Colonic mucosa (tissue), 4 donors: Measurements from ENCODE around the gene KLK4. TPM values are rescaled to one million over a fixed set of nuclear protein-coding genes. Genes with fewer than 3 reads are reported as not detected.

Experiments
- DNase-seq: peaks from one replicate; pipeline ENCODE4 v3.0.0-alpha.2; 2020
- H3K27ac ChIP-seq: fragments of 200-600 bp; one replicate; pipeline ENCODE4 v1.8.0; 2021
- H3K27me3 ChIP-seq: fragments of 200-600 bp; one replicate; pipeline ENCODE4 v1.8.0; 2021
- H3K36me3 ChIP-seq: fragments of 200-600 bp; one replicate; pipeline ENCODE4 v1.8.0; 2021
- H3K4me1 ChIP-seq: fragments of 200-600 bp; one replicate; pipeline ENCODE4 v1.8.0; 2021; ENCODE audit warnings: mild to moderate bottlenecking
- H3K4me3 ChIP-seq: fragments of 200-600 bp; one replicate; pipeline ENCODE4 v1.8.0; 2021
- H3K9ac ChIP-seq, 2 donors: one replicate each; pipeline ENCODE4 v1.7.0; 2013; ENCODE audit warnings: control low read depth in 2 of 2, low read depth in 2 of 2, low read length in 2 of 2
- H3K9me3 ChIP-seq: fragments of 200-600 bp; one replicate; pipeline ENCODE4 v1.8.0; 2021
- intact Hi-C: fragments of 100-400 bp; cut with DNase I; formaldehyde crosslinking; loops from one replicate; pipeline ENCODE4 v1.14.1; 2022
- total RNA-seq, 2 donors: library from RNA; stranded (reverse); fragmentation: NEBNext Ultra II Directional in 1 of 2; extraction: Animal tissue kit (Norgen Biotek cat#: 25700) in 1 of 2; gene quantifications; one replicate each; pipeline ENCODE4 v1.2.1, GENCODE V29; 2021
- TF ChIP-seq, protein P1 (sequence below): fragments of 200-600 bp; IDR thresholded peaks from one replicate; pipeline ENCODE4 v1.8.0; 2022; ENCODE audit warnings: antibody characterized with exemption, mild to moderate bottlenecking
- donor health status: healthy.
- donor health status: DM: no; HTN: no; CAD: no.
- donor health status: DM: no; HTN: no; CAD: no.

KLK4 gene
- total RNA-seq, 2 donors from 2014 or later: 1.2 to 2.0 TPM

DNA sequence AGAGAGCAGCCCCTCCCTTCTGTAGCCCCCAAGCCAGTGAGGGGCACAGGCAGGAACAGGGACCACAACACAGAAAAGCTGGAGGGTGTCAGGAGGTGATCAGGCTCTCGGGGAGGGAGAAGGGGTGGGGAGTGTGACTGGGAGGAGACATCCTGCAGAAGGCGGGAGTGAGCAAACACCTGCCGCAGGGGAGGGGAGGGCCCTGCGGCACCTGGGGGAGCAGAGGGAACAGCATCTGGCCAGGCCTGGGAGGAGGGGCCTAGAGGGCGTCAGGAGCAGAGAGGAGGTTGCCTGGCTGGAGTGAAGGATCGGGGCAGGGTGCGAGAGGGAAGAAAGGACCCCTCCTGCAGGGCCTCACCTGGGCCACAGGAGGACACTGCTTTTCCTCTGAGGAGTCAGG, 52.3 kb downstream of the KLK4 start:
- H3K27ac ChIP-seq: no peak overlapping the region
- no peaks in the 10 kb centered on the region for H3K36me3 ChIP-seq
- intact Hi-C loops: no loop called here
- no peak overlapping the region for H3K4me3 ChIP-seq
- TF ChIP-seq, protein P1, sequence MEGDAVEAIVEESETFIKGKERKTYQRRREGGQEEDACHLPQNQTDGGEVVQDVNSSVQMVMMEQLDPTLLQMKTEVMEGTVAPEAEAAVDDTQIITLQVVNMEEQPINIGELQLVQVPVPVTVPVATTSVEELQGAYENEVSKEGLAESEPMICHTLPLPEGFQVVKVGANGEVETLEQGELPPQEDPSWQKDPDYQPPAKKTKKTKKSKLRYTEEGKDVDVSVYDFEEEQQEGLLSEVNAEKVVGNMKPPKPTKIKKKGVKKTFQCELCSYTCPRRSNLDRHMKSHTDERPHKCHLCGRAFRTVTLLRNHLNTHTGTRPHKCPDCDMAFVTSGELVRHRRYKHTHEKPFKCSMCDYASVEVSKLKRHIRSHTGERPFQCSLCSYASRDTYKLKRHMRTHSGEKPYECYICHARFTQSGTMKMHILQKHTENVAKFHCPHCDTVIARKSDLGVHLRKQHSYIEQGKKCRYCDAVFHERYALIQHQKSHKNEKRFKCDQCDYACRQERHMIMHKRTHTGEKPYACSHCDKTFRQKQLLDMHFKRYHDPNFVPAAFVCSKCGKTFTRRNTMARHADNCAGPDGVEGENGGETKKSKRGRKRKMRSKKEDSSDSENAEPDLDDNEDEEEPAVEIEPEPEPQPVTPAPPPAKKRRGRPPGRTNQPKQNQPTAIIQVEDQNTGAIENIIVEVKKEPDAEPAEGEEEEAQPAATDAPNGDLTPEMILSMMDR: no peak
- no peaks in the 10 kb centered on the region for H3K27me3 ChIP-seq
- H3K9me3 ChIP-seq: no peaks in the 10 kb centered on the region
- no peak overlapping the region for H3K9ac ChIP-seq
- DNase-seq: peak; percentile 71
- H3K4me1 ChIP-seq: no peaks in the 10 kb centered on the region

GRCh38 chr19:50857366-50857765, 53.8 kb downstream of the KLK4 start:
- TF ChIP-seq, protein P1: no peak
- Histone ChIP-seq H3K4me3 (no peak overlapping the region), H3K27me3 (no peaks in the 10 kb centered on the region), H3K9ac (no peak overlapping the region), H3K27ac (no peak overlapping the region), H3K4me1 (no peaks in the 10 kb centered on the region), H3K36me3 (no peaks in the 10 kb centered on the region), H3K9me3 (no peaks in the 10 kb centered on the region)
- no peak for DNase-seq
- intact Hi-C loops: no loop called here

Other genes with a start within 250 kb of the KLK4 start
- gene SHANK1, start 191.6 kb downstream of the KLK4 start, total RNA-seq: under 1 TPM; 0.22 to 0.29 TPM
- 1 to 10 TPM; 4.5 to 5.1 TPM for gene CLEC11A, start 188.0 kb downstream of the KLK4 start, total RNA-seq
- not detected for gene GPR32, start 140.9 kb downstream of the KLK4 start, total RNA-seq
- gene ACP4, start 121.0 kb downstream of the KLK4 start, total RNA-seq: not detected
- 100 to 1,000 TPM; 104 to 130 TPM for gene KLK1, start 87.6 kb downstream of the KLK4 start, total RNA-seq
- gene KLK15, start 77.8 kb downstream of the KLK4 start, total RNA-seq: 1 to 10 TPM; 2.9 to 3.6 TPM
- 1 to 10 TPM; 2.4 to 2.5 TPM for gene KLK3, start 56.5 kb downstream of the KLK4 start, total RNA-seq
- gene KLK2, start 38.0 kb downstream of the KLK4 start, total RNA-seq: not detected
- gene KLK5, start 41.6 kb upstream of the KLK4 start, total RNA-seq: not detected
- gene KLK6, start 58.2 kb upstream of the KLK4 start, total RNA-seq: not detected
- not detected for gene KLK7, start 72.5 kb upstream of the KLK4 start, total RNA-seq
- not detected for gene KLK8, start 90.2 kb upstream of the KLK4 start, total RNA-seq
- 1 to 10 TPM in 1 of 2 donors, under 1 TPM in 1; 0.40 to 1.1 TPM for gene KLK10, start 108.3 kb upstream of the KLK4 start, total RNA-seq
- under 1 TPM; 0.88 to 0.94 TPM for gene KLK11, start 115.2 kb upstream of the KLK4 start, total RNA-seq
- gene KLK12, start 123.6 kb upstream of the KLK4 start, total RNA-seq: 1 to 10 TPM in 1 of 2 donors, under 1 TPM in 1; 0.64 to 1.4 TPM
- not detected for gene KLK13, start 153.7 kb upstream of the KLK4 start, total RNA-seq
- gene KLK14, start 171.5 kb upstream of the KLK4 start, total RNA-seq: under 1 TPM in 1 of 2 donors, not detected in 1; 0.52 TPM
- gene CTU1, start 197.0 kb upstream of the KLK4 start, total RNA-seq: 10 to 100 TPM in 1 of 2 donors, 1 to 10 TPM in 1; 6.1 to 11.8 TPM
- gene SIGLEC9, start 213.5 kb upstream of the KLK4 start, total RNA-seq: 1 to 10 TPM in 1 of 2 donors, under 1 TPM in 1; 0.86 to 1.7 TPM
- gene SIGLEC7, start 230.9 kb upstream of the KLK4 start, total RNA-seq: 1 to 10 TPM in 1 of 2 donors, under 1 TPM in 1; 0.35 to 1.0 TPM